Neural progenitor cell (in vitro differentiated cells): ENCODE measurements around the gene LIMK1. TPM values are rescaled to one million over a fixed set of nuclear protein-coding genes. Genes with fewer than 3 reads are reported as not detected.

Source experiments
- DNase-seq: peaks from one replicate; pipeline ENCODE4 v3.0.0-alpha.2; 2016; ENCODE audit warnings: low spot score
- H2AFZ ChIP-seq: fragments of 200-600 bp; sonication (generic); replicated peaks from 2 replicates; pipeline ENCODE4 v1.6.1; 2016; ENCODE audit warnings: antibody characterized with exemption
- H3F3A ChIP-seq: fragments of 200-600 bp; sonication (generic); 2 replicates; pipeline ENCODE4 v1.6.1; 2016; ENCODE audit warnings: antibody characterized with exemption, low read depth
- H3K27ac ChIP-seq: fragments of 200-600 bp; sonication (generic); 2 replicates; pipeline ENCODE4 v1.5.1; 2016; ENCODE audit warnings: mild to moderate bottlenecking
- H3K27me3 ChIP-seq: fragments of 200-600 bp; sonication (generic); 2 replicates; pipeline ENCODE4 v1.6.1; 2016; ENCODE audit warnings: mild to moderate bottlenecking, moderate library complexity
- H3K36me3 ChIP-seq: fragments of 200-600 bp; sonication (generic); 2 replicates; pipeline ENCODE4 v1.5.1; 2016
- H3K4me1 ChIP-seq: fragments of 200-600 bp; sonication (generic); 2 replicates; pipeline ENCODE4 v1.6.1; 2016; ENCODE audit warnings: mixed run types
- H3K4me2 ChIP-seq: fragments of 200-600 bp; sonication (generic); 2 replicates; pipeline ENCODE4 v1.6.1; 2016
- H3K4me3 ChIP-seq: fragments of 200-600 bp; sonication (generic); 2 replicates; pipeline ENCODE4 v1.5.1; 2016
- H3K79me2 ChIP-seq: fragments of 200-600 bp; sonication (generic); 2 replicates; pipeline ENCODE4 v1.6.1; 2016; ENCODE audit warnings: low read depth
- H3K9ac ChIP-seq: fragments of 200-600 bp; sonication (generic); 2 replicates; pipeline ENCODE4 v1.6.1; 2016
- H3K9me3 ChIP-seq: fragments of 200-600 bp; sonication (generic); 2 replicates; pipeline ENCODE4 v1.5.1; 2016; ENCODE audit warnings: low read depth
- H4K20me1 ChIP-seq: fragments of 200-600 bp; sonication (generic); 2 replicates; pipeline ENCODE4 v1.6.1; 2016; ENCODE audit warnings: low read depth
- H3K27ac Mint-ChIP-seq: 3 replicates; pipeline ENCODE4 v1.8.0; 2021; ENCODE audit warnings: mixed read lengths
- H3K27me3 Mint-ChIP-seq: 2 replicates; pipeline ENCODE4 v1.8.0; 2022; ENCODE audit warnings: low read depth, mild to moderate bottlenecking, inconsistent platforms, moderate library complexity, mixed read lengths; ENCODE audit not compliant: insufficient read depth
- H3K36me3 Mint-ChIP-seq: 3 replicates; pipeline ENCODE4 v1.8.0; 2021; ENCODE audit warnings: mixed read lengths
- H3K4me1 Mint-ChIP-seq: 3 replicates; pipeline ENCODE4 v1.8.0; 2021; ENCODE audit warnings: mixed read lengths
- H3K4me3 Mint-ChIP-seq: 3 replicates; pipeline ENCODE4 v1.8.0; 2021; ENCODE audit warnings: mild to moderate bottlenecking, moderate library complexity, mixed read lengths
- H3K9me3 Mint-ChIP-seq: 3 replicates; pipeline ENCODE4 v1.8.0; 2020; ENCODE audit warnings: mixed read lengths
- EZH2 ChIP-seq: fragments of 200-600 bp; sonication (generic); IDR thresholded peaks from 2 replicates; pipeline ENCODE4 v1.6.1; 2017; ENCODE audit warnings: antibody characterized with exemption, mild to moderate bottlenecking, moderate library complexity
- EZH2phosphoT487 ChIP-seq: fragments of 200-600 bp; sonication (generic); IDR thresholded peaks from 2 replicates; pipeline ENCODE4 v1.6.1; 2017; ENCODE audit warnings: antibody characterized with exemption
- total RNA-seq: library from RNA; depleted of rRNA; stranded (reverse); fragments of >200 nt; gene quantifications from 2 replicates; pipeline ENCODE4 v1.2.3, GENCODE V29; 2015; ENCODE audit warnings: low replicate concordance
- TF ChIP-seq, protein P1 (sequence below): fragments of 200-600 bp; sonication (generic); IDR thresholded peaks from 2 replicates; pipeline ENCODE4 v1.5.1; 2017; ENCODE audit warnings: antibody characterized with exemption, mild to moderate bottlenecking

LIMK1 gene
- total RNA-seq, 1 donor from 2014 or later: 29.9 TPM

DNA sequence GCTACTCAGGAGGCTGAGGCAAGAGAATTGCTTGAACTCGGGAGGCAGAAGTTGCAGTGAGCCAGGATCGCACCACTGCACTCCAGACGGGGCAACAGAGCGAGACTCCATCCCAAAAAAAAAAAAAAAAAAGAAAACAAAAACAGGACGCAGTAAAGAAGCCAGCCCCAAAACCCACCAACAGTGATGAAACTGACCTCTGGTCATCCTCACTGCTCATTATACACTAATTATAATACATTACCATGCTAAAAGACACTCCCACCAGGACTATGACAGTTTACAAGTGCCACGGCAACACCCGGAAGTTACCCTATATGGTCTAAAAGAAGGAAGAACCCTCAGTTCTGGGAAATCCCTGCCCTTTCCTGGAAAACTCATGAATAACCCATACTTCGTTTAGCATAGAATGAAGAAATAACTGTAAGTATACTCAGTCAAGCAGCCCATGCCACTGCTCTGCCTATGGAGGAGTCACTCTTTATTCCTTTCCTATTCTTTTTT is 50.6 kb downstream of the LIMK1 start:
- Histone ChIP-seq H3K4me3 (no peak overlapping the region), H3K9me3 (no peaks in the 10 kb centered on the region), H2AFZ (no peak overlapping the region), H4K20me1 (no peaks in the 10 kb centered on the region), H3K27ac (no peak overlapping the region), H3K4me1 (peaks cover 7% of the 10 kb centered on the region), H3K79me2 (no peaks in the 10 kb centered on the region), H3K4me2 (no peak overlapping the region), H3K9ac (no peak overlapping the region), H3K27me3 (no peaks in the 10 kb centered on the region), H3F3A (peaks cover 17% of the 10 kb centered on the region), H3K36me3 (no peaks in the 10 kb centered on the region)
- Mint-ChIP-seq H3K27ac (no peak overlapping the region), H3K27me3 (peaks cover 7% of the 10 kb centered on the region), H3K36me3 (no peaks in the 10 kb centered on the region), H3K9me3 (no peaks in the 10 kb centered on the region), H3K4me1 (peaks cover 8% of the 10 kb centered on the region), H3K4me3 (no peak overlapping the region)
- TF ChIP-seq, protein P1, sequence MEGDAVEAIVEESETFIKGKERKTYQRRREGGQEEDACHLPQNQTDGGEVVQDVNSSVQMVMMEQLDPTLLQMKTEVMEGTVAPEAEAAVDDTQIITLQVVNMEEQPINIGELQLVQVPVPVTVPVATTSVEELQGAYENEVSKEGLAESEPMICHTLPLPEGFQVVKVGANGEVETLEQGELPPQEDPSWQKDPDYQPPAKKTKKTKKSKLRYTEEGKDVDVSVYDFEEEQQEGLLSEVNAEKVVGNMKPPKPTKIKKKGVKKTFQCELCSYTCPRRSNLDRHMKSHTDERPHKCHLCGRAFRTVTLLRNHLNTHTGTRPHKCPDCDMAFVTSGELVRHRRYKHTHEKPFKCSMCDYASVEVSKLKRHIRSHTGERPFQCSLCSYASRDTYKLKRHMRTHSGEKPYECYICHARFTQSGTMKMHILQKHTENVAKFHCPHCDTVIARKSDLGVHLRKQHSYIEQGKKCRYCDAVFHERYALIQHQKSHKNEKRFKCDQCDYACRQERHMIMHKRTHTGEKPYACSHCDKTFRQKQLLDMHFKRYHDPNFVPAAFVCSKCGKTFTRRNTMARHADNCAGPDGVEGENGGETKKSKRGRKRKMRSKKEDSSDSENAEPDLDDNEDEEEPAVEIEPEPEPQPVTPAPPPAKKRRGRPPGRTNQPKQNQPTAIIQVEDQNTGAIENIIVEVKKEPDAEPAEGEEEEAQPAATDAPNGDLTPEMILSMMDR: no peak
- TF ChIP-seq EZH2 (no peak), EZH2phosphoT487 (no peak)
- no peak for DNase-seq

GRCh38 chr7:74138334-74138867 is 54.8 kb downstream of the LIMK1 start:
- Histone ChIP-seq H3K9me3 (no peaks in the 10 kb centered on the region), H3K27me3 (no peaks in the 10 kb centered on the region), H3K79me2 (no peaks in the 10 kb centered on the region), H3K4me3 (peak overlapping the region; percentile 32), H3K36me3 (no peaks in the 10 kb centered on the region), H3K27ac (no peak overlapping the region), H2AFZ (peak overlapping the region; percentile 70), H3K4me2 (peak overlapping the region; percentile 68), H3K9ac (no peak overlapping the region), H3K4me1 (peaks cover 11% of the 10 kb centered on the region), H4K20me1 (no peaks in the 10 kb centered on the region), H3F3A (peaks cover 23% of the 10 kb centered on the region)
- TF ChIP-seq EZH2 (no peak), EZH2phosphoT487 (no peak)
- TF ChIP-seq, protein P1: no peak
- Mint-ChIP-seq H3K4me3 (no peak overlapping the region), H3K36me3 (no peaks in the 10 kb centered on the region), H3K9me3 (no peaks in the 10 kb centered on the region), H3K27ac (no peak overlapping the region), H3K27me3 (peaks cover 7% of the 10 kb centered on the region), H3K4me1 (peaks cover 13% of the 10 kb centered on the region)
- peak; percentile 16 for DNase-seq

DNA sequence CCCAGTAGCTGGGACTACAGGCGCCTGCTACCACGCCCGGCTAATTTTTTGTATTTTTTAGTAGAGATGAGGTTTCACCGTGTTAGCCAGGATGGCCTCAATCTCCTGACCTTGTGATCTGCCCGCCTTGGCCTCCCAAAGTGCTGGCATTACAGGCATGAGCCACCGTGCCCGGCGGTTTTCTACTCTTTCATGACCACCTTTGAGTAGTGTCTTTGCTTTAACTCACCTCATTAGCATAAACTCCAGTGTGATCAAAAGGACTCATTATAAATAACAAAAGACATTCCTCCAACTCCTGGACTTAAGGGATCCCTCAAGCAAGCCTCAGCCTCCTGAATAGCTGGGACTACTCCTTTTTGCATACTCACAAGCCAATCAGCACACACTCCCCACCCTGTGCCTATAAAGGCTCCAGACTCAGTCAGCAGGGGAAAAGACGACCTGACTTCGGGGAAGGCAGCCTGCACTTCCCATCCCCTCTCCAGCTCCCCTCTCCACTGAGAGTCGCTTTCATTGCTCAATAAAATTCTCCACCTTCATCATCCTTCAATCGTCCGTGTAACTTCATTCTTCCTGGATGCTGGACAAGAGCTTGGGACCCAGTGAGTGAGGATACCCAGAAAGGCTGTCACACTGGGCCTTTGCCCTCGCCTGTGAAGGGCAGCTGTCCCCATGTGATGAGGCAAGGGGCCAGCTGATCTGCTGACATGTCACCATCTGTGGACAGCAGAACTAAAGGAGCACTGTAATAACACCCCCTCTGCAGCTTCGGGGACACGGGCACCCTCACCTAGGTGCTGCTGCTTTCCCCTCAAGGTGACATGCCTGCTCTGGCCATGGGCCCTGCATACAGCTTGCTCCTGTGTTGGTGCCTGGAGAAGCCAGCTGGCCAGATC is 55.6 kb downstream of the LIMK1 start:
- DNase-seq: peak; percentile 60

More for the DNA sequence above, 55.6 kb downstream of the LIMK1 start:
- Mint-ChIP-seq H3K4me3 (no peak overlapping the region), H3K36me3 (no peaks in the 10 kb centered on the region), H3K27ac (no peak overlapping the region), H3K9me3 (no peaks in the 10 kb centered on the region), H3K27me3 (peaks cover 4% of the 10 kb centered on the region), H3K4me1 (peaks cover 13% of the 10 kb centered on the region)
- H3K4me1 ChIP-seq: peaks cover 11% of the 10 kb centered on the region
- H2AFZ ChIP-seq: peak overlapping the region; percentile 70
- H3K9me3 ChIP-seq: no peaks in the 10 kb centered on the region
- no peaks in the 10 kb centered on the region for H4K20me1 ChIP-seq
- H3K4me3 ChIP-seq: peak overlapping the region; percentile 32
- no peak for TF ChIP-seq EZH2
- TF ChIP-seq, protein P1: no peak
- TF ChIP-seq EZH2phosphoT487: no peak
- H3K27me3 ChIP-seq: no peaks in the 10 kb centered on the region
- H3K27ac ChIP-seq: no peak overlapping the region
- no peaks in the 10 kb centered on the region for H3K79me2 ChIP-seq
- H3F3A ChIP-seq: peaks cover 18% of the 10 kb centered on the region
- peak overlapping the region; percentile 68 for H3K4me2 ChIP-seq
- H3K9ac ChIP-seq: no peak overlapping the region
- H3K36me3 ChIP-seq: no peaks in the 10 kb centered on the region
